HG03575 (cell line): ENCODE measurements around the gene THSD7A.

Source experiments
- ATAC-seq: cut with Tn5 transposase; IDR thresholded peaks from one replicate; pipeline ENCODE4 v1.9.1; 2021; ENCODE audit not compliant: unreplicated experiment, insufficient number of reproducible peaks, low FRiP score; ENCODE audit errors: extremely low read depth

Gene THSD7A

DNA sequence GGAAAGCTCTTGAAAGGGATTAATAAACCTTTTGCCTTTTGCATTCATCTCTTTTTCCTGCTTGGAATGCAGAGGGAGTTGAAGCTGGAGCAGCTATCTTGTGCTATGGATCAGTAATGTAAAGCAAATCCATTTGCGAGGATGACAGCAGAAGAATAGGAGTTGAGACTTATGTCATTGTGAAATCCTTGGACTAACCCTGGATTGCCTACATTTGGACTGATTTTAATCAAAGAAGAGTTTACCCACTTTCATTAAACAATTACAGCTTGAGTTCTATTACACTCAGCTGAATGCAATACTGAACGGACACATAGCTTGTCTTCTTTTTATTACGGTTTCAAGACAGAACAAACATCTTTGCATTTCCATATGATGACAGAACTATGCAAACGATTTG is 496.1 kb downstream of the THSD7A start:
- ATAC-seq: no peak

DNA sequence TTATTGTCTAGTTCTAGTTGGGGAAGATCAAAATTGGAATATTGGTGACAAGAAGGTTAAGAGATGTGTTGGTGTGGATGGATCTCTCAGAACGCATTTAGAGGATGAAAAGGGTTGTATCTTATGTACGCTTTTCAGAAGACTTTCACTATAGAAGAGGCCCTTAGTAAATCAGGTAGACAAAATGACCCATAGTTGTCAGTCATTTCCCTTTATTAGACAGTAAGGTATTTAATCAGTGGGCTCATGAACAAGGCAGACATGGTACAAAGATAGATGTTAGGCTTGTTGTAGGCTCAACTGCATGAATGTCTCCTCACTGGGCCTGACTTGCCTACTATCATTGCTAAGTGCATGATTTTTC is 499.2 kb downstream of the THSD7A start:
- peak; percentile 18 for ATAC-seq

GRCh38 chr7:11332186-11332864 is 499.7 kb downstream of the THSD7A start:
- ATAC-seq: peak; percentile 98

DNA sequence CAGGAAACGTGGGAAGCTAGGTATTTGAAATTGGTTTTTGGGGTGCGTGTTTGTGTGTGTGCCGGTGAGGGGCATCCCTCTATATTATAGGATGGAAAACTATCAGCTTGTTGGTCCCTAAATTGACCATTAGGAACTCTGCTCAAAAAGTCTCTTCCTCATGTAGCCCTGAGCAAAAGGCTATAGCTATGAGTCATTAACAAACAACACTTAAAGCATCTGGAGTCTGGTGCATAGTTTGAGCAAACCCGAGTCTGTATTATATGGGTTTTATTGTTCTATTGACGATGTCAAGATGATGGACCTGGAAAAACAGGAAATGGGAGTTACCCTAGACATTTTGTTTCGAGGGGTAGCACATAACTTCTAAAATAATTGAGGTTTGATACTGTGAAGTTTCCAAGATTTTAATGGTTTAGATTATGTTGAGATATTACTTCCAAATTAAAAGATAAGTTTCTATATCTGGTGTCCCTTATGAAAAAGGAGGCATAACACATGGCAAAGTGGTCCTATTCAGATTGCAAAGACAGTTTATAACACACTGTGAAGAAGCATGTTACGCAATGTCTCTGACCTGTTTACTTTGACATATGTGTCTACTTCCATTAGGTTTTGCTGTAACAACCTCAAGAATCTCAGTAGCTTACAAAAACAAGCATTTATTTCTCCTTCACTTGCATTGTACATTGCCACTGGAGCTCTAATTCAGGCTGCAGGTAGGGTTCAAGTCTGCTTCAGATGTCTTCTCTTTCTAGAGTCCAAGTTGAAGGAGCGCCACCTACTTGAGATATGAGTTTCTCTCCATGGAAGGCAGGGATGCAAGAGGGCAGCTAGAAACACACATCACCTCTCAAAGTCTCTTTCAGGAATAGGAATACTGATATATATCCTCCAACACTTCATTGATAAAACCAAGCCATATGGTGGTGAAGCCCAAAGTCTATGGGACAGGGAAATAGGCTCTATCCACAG is 500.6 kb downstream of the THSD7A start:
- ATAC-seq: no peak

- no peak for ATAC-seq
These were observed 501.3 kb downstream of the THSD7A start for GRCh38 chr7:11330717-11331116.

GRCh38 chr7:11330208-11330607 is 501.8 kb downstream of the THSD7A start:
- ATAC-seq: no peak

DNA sequence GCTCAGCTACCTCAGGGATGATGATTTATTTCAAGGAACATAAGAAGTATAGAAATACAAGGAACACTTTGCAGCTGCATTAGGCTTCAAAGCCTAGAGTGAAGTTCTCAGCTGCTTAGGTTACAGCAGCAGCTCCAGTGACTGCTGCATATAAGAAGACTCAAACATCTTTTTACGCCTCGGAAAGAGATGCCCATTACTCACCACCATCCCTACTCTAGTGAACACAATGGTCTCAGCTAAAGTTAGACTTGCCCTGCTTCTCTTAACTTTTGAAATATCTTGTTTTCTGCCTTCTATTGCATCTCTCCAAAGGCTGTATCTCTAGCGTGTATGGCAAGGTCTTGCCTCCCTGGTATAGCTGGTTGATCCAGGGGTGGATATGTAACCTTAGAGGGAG is 502.4 kb downstream of the THSD7A start:
- no peak for ATAC-seq

GRCh38 chr7:11328309-11328708 is 503.7 kb downstream of the THSD7A start:
- ATAC-seq: no peak

- ATAC-seq: no peak
These were observed 504.4 kb downstream of the THSD7A start for GRCh38 chr7:11327633-11328032.
